GM21360 (cell line): ENCODE data around the gene CIRBP.

ENCODE experiments used
- ATAC-seq: cut with Tn5 transposase; IDR thresholded peaks from one replicate; pipeline ENCODE4 v1.9.1; 2021; ENCODE audit warnings: mild to moderate bottlenecking, moderate library complexity; ENCODE audit not compliant: unreplicated experiment

CIRBP gene

DNA sequence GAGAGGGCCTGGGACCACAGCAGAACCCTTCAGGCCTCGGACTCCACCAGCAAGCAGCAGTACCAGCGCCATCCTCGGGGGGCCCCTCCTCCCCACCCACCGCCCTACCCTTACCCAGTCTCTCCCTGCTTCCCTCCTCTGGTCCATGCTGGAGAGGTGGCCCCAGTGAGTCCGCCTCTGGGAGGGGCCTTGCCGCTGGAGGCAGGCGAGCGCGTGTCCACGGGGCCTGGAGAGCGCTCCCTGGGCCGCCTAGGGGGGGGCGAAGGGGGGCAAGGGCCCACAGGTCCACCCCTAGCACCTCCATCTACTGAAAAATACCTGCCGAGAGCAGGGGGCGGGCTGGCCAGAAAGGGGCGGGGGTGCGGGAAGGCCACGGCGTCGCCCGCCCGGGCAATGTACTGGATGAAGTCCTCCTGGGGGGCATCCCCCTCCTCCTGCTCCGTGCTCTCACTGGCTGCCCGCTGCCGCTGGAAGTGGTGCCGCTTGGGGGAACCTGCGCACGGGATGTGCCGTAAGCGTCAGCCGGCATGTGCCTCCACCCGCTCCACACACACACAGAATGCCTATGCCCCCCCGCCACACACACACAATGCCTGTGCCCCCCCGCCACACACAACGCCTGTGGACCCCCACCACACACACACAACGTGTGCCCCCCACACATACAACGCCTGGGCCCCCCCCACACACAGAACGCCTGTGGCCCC lies 38.2 kb upstream of the CIRBP start:
- ATAC-seq: no peak

DNA sequence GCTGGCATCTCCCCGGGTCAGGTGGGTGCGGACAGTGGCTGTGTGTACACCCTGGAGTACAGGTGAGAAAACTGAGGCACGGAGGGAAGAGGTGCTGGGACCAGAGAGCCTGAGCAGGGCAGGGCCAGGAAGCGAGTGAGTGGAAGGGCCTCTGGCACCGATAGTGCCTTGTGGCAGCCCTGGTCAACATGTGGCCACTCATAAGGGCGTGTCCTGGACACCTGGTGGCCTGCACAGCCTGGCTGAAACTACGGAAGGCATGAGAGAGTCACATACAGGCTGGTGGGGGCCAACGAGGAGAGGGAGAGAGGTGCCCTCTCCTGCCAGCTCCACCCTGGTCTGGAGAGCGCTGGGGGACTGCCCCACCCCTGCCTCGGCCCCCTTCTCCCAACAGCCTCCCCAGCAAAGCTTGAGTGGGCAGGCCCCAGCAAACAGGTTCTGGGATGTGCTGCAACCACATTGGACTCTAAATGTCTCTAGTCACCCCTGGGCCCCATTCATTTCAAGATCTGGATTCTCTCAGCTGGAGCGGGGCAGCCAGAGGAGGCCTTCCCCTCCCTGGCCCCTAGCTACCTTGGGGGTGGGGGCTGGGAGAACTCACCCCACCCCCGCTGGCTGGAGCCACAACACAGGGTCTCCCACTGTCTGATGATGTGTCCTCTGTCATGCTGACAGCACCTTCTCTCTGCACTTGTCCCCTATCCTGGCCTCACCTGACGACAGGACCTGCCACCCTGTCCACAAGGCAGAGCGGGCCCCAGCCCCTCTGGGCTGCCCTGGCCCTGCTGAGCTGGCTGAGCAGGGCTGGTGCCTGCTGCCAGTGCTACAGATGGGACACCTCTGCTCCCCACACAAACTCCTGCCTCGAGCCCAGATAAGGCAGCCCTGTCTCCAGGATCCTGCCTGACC lies 37.1 kb upstream of the CIRBP start:
- ATAC-seq: no peak

DNA sequence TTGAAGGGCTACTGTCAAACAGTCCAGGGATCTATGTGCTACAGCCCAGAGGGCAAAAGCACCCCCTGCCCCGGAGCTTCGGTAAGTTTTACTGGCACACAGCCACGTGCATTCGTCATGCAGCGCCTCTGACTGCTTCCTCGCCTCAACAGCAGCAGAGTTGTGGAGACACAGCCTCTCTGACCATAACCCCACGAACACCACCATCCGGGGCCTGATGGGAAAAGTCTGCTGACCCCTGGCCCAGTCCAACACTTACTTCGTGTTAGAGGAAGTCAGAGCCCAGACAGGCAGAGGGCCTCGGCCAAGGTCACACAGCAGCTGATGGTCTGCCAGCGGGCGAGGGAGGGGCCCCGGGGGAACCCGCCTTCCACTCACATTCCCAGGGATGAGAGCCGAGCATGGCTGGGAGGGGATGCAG lies 36.5 kb upstream of the CIRBP start:
- no peak for ATAC-seq

DNA sequence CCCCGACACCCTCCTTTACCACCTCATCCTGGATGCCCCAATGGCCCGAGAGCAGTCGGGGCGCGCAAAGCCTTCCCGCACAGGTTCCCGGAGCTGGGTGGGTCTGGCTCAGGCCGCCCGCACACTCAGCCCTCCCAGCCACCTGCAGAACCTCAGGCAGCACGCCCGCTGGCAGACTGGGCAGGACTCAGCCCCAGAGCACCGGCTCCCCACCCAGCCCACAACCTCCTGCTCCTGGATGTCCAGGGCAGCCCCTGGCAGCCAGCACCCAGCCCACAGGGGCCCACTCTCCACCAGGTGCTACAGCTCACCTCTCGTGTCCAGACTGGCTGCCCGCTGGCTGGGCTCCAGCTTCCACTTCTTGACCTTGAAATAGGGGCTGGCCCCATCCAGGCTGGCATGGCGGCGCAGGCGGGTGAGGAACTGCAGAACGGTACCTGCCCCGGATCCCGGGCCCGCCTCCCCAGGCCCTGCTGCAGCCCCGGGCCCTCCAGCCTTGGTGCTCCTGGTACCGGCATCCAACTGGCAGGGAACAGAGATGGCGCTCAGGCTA lies 35.9 kb upstream of the CIRBP start:
- ATAC-seq: no peak

DNA sequence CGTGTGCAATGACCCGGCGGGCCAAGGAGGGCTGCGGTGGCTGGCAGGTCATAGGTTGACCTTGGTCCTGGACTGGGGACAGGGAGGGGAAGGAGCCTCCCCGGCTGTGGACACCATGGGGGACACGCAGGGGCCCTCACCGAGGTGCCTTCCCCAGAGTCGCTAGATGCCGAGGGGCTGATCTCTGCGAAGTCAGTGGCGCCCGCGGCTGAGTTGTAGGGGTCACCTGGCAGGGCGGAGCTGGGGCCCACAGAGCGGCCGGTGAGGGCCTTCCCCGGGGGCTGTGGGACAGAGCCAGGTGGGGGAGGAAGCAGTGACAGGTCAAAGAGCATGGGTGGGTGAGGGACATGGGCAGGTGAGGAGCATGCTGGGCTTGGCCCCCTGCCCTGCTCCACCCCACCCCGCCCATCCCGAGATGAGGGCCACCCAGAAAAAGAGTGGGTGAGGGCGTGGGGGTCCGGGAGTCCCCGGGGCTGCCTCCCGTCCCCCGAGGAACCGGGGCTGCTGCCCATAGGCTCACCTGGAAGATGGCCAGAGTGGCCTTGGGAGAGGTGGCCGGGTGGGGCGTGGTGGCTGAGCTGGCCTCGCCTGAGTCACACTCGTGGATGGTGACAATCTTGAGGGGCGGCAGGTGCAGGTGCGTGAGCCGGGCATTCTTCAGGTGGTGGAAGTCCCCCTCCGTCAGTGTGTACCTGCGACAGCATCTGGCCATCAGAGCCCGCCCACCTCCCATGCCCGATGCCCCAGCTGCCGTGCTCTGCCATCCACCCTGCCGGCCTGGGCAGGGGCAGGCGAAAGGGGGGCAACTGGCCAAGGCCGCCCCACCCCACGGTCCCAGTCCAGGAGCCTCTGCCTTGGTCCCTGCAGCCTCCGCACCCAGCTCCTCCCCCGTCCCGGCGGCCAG lies 34.8 kb upstream of the CIRBP start:
- no peak for ATAC-seq

DNA sequence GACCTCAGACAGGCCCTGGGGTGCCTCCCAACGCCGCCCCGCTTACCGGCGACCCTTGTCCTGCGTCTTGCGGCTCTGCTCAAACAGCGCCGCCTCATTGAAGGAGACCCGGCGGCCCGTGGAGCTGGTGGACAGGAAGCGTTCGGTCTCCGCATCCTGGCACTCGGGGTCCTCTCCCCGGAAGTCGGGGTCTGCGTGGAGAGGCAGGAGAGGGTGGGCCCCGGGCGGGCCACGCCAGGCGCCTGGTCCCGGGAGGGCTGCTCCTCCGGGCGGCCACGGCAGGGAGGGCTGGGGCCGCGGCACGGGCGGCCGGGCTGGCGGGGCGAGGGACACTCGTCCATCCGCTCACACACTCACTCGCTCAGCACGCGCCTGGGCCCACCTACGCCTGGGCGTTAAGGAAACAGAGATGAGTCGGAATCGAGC lies 34.2 kb upstream of the CIRBP start:
- no peak for ATAC-seq

DNA sequence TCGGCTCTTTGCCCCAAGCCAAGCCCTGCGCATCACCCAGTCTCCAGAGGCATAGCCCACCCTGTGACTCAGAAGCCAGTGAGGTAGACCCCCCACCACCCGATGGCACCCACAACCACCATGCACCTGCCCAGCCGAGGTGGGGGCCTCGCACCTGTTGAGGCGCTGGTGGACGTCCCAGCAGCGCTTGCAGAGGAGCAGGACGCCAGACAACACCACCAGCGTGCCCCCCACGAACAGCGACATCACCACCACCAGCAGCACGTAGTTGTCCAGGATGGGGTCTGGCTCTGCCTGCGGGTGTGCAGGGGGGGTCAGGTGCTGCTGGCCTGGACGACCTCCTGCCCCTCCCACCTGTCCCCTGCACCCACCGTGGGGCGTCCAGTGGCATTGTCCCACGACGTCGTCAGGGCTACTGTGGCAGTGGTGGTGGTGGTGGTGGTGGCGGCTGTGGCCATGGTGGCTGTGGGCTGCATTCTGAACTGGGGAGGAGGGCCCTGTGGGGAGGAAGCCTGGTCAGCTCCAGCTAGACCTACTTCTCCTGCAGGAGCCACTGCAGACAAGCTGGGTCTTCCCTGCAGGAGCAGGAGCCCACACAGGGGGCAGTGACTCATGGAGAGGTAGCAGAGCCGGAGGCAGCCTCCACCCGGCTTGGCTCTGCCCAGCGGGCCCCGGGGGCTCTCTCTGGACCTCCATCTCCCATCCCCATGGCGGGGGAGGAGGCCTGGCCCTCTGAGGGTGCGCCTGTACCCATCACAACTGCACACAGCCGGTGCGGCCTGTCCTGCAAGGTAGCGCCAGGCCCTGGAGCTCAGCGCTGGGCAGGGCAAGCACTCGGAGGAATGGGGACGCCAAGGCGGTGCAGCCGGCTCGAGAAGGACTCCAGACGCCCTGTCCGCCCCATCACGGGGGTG lies 33.2 kb upstream of the CIRBP start:
- no peak for ATAC-seq

DNA sequence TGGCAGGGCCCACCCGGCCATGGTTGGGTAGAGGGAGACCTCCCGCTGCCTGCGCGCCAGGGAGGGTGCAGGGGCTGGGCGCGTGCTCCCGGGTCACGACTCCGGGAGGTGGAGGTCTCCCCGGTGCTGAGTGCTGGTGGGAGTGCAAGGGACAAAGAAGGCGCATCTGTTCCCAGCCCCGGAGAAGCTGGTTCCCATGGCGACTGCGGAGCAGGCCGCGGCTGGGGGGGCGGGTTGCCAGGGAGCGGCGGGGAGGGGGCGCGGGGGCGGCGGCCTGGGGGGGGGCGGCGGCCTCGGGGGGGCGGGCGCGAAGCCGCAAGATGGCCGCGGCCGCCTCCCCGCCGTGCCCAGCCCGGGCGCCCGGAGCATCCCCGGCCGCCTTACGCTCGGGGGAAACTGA lies 32.6 kb upstream of the CIRBP start:
- ATAC-seq: no peak

DNA sequence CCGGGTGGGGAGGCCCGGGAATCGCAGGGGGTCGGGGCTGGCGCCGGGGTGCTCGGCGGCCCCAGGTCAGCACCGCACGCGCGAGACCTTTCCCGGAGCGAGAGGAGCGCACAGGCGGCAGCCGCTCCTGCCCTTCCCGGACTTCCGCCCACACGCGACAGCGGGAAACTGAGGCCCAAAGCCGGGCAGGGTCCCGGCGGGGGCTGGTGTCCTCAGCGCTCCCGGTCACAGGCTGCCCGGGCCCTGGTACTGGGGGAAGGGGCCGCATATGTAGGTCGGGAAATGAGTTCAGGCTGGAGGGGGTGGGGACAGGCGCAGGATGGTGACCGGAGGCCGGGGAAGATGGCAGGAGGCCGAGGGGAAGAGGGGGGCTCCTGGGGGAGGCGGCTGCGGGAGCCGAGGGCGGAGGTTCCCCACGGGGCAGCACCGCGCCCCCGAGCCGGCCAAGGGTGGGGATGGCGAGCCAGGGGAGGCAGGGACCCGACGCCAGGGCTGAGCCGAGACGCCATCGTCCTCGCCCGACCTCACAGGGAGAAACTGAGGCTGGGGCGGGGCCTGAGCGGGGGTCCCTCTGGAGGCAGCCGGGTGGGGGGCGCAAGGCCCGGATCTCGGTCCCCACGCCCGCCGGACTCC lies 32.0 kb upstream of the CIRBP start:
- ATAC-seq: no peak

DNA sequence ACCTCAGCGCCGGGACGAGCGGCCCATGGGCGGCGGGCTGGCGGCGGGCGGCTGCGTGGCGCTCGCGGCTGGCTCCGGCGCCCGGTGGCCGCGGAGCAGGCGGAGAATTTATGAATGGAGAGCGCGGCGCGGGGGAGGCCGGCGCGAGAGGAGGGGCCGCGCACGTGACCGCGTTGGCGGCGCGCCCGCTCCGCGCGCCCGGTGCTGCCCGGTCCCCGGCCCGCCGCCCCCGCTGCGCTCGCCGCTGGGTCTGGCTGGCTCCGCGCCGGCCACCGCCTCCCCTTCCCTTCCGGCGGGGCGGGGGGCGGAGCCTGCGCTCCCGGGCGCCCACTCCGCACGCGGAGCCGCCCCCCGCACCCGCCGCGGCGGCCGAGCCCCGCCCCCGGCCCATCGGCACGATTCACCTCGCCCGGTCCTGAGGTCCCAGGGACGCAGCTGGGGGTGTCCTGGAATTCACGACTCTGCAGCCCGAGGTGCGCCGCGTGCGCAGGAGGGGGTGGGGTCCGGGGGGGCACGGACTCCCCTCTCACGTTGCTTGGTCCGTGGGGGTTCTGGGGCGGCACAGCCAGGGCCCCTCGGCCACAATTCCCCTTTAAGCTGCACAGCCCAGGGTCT lies 31.3 kb upstream of the CIRBP start, which contains the start of gene CBARP:
CBARP (minus strand) TSS at position 252 of the 615 bp plus-strand sequence. CDS start 1,905 bp downstream, outside the sequence.
- ATAC-seq: no peak

DNA sequence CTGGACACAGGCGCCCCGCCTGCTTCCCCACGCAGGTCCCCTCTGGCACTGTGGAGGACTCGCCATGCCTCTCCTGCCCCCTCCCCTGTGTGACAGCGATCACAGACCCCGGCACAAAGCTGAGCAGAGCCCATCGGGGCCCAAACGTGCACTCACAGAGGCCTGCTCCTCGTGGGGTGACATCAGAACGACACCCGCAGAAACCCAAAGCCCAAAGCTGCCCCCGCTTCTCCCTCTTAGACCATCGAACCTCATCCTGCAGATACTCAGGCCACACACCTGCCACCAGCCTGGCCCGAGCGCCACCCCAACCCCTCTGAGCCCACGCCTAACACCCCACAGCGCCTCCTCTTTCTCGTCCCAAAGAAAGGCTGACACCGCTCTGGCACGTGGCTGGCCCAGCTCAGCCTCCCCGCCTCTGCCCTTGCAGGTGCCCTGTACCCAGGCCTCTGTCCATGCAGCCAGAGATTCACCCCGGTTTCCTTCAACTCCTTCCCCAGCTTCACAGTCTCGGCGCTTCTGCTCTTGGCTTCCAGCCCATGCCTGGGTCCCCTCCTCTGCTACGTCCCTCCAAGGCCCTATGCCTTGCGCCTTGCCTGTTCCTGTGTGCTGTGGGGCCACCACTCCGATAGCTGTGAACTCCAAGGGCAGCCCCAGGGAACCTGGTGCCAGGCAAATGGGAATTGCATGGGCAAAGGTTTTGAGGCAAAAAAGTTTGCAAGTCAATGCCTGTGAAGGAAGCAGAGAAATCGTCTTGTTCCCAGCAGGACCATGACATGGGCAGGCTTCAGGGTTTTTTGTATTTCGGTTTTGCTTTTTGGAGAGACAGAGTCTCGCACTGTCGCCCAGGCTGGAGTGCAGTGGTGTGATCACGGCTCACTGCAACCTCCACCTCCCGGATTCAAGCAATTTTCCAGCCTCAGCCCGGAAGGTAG lies 30.5 kb upstream of the CIRBP start:
- ATAC-seq: no peak

DNA sequence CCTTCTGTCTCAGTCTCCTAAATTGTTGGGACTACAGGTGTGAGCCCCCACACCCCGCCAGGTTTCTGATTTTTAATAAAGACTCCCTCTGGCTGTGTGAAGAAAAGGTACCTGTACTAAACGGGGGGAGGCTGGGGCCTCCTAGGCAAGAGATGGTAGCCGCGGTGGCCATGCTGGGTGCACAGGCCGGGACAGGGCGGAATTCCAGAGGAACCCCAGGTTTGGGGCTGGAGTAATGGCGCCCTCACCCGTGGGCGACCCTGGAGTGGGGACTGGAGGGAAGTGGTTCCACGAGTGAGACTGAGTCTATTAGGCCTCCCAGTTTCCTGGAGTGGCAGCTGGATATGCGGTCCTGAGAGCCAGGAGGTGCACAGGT lies 29.7 kb upstream of the CIRBP start:
- ATAC-seq: no peak

DNA sequence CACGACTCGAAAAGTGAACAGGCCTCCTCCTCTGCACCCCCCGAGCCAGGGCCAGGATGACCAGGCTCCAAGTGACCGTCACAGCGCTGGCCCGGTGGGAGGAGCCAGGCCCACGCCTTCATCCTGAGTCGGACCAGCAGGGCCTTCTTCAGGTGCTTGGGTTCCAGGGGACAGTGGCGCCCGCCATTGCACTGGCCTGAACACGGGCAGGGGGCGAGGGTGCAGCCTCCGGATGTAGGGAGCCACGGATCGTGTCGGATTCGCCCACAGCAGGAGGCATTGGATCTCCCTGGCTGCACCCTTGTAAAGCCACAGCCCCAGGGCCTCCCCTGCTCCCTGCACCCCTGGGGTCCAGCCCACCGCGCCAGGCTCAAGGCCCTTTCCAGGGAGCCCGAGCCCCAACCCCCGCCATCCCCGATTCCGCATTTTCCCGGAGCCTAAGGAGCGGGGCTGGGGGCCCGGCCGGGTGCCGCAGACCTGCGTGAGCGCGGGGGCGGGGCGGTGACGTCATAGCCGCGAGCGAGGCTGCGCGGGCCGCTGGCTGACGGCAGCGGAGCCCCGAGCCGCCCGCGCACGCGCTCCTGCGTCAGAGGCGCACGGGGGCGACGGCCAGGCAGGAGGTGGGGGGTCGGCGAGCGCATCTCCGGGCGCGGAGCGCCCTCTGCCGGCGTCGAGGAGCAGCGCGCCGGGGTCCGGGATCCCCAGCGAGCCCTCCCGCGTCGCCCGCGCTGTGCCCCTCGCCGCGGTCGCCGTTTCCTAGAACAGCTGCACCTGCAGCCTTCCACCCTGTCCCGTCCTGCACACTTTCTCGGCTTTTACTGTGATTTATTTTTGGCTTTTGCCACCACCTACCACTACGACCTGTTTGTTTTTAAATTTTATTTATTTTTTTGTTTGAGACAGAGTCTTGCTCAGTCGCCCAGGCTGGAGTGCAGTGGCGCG lies 29.1 kb upstream of the CIRBP start:
- ATAC-seq: no peak

DNA sequence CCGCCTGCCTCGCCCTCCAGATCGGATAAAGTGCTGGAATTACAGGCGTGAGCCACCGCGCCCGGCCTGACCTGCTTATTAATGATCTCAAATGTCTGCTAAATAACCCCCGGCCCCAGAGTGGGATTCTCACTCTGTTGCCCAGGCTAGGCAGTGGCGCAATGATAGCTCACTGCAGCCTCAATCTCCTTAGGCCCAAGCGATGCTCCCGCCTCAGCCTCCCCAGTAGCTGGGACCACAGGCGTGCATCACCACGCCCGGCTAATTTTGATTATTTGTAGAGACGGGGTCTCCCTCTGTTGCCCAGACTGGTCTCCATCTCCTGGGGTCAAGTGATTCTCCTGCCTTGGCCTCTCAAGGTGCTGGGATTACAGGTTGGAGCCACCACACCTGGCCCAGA lies 28.2 kb upstream of the CIRBP start:
- ATAC-seq: no peak

DNA sequence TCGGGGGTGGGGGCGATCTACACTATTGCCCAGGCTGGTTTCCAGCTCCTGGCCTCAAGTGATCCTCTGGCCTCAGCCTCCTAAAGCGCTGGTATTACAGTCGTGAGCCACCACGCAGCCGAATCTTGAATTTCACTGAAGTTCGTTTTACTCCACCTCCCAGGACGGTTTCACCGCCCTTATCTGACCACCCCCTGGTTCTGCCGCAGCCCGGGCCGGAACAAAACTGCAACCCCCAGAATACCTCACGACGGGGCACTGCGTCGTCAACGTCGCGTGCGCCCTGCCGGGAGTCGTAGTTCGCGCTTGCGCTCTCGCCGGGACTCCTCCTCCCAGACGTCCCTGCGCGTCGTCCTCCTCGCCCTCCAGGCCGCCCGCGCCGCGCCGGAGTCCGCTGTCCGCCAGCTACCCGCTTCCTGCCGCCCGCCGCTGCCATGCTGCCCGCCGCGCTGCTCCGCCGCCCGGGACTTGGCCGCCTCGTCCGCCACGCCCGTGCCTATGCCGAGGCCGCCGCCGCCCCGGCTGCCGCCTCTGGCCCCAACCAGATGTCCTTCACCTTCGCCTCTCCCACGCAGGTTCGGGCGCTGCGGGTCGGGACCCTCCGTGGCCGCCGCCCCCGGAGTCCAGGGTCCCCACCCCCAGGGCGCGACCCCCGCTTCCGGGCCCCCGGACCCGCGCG lies 27.6 kb upstream of the CIRBP start, which contains the start of gene ATP5F1D:
ATP5F1D (plus strand) TSS at position 335 of the 679 bp plus-strand sequence; CDS start at position 435, 100 bp downstream.
- peak; percentile 44 for ATAC-seq
